Natural killer cell (primary cell): ENCODE measurements around the gene MDH2. TPM values are rescaled to one million over a fixed set of nuclear protein-coding genes. Genes with fewer than 3 reads are reported as not detected.

Source experiments
- ATAC-seq, 3 donors: fragments of 150-1000 bp in 2 of 3; fragments of 200-7000 bp in 1 of 3; cut with Tn5 transposase; 1 replicate in 1 of 3; 2 replicates in 2 of 3; pipeline ENCODE4 v1.10.0; 2021; ENCODE audit warnings: mild to moderate bottlenecking in 2 of 3, moderate library complexity in 2 of 3
- DNase-seq, 2 donors: peaks; one replicate each; pipeline versions ENCODE4 v3.0.0 to v3.0.0-alpha.2; 2013 to 2021; ENCODE audit warnings: mixed read lengths in 1 of 2
- H3K27ac ChIP-seq: one replicate; pipeline ENCODE4 v1.5.1; 2013; ENCODE audit warnings: mild to moderate bottlenecking, low read length
- H3K27me3 ChIP-seq: one replicate; pipeline ENCODE4 v1.6.1; 2013; ENCODE audit warnings: low read length; ENCODE audit not compliant: control insufficient read depth, insufficient read depth
- H3K36me3 ChIP-seq: one replicate; pipeline ENCODE4 v1.6.1; 2013; ENCODE audit warnings: low read length; ENCODE audit not compliant: control insufficient read depth, insufficient read depth
- H3K4me1 ChIP-seq: one replicate; pipeline ENCODE4 v1.6.1; 2013; ENCODE audit warnings: low read length; ENCODE audit not compliant: control insufficient read depth, insufficient read depth
- H3K4me3 ChIP-seq: one replicate; pipeline ENCODE4 v1.5.1; 2013; ENCODE audit warnings: low read length
- H3K9me3 ChIP-seq: one replicate; pipeline ENCODE4 v1.6.1; 2013; ENCODE audit warnings: low read length; ENCODE audit not compliant: control insufficient read depth, insufficient read depth
- H3K27ac Mint-ChIP-seq, 2 donors: one replicate each; pipeline ENCODE4 v1.8.0; 2022; ENCODE audit warnings: mild to moderate bottlenecking in 2 of 2, mixed read lengths in 2 of 2, moderate library complexity in 1 of 2
- H3K27me3 Mint-ChIP-seq, 2 donors: one replicate each; pipeline ENCODE4 v1.8.0; 2022; ENCODE audit warnings: low read depth in 2 of 2, mixed read lengths in 2 of 2
- H3K36me3 Mint-ChIP-seq: one replicate; pipeline ENCODE4 v1.8.0; 2022; ENCODE audit warnings: mixed read lengths
- H3K4me1 Mint-ChIP-seq, 2 donors: one replicate each; pipeline ENCODE4 v1.8.0; 2022; ENCODE audit warnings: mixed read lengths in 2 of 2
- H3K4me3 Mint-ChIP-seq: one replicate; pipeline ENCODE4 v1.8.0; 2022; ENCODE audit warnings: mild to moderate bottlenecking, moderate library complexity, mixed read lengths
- H3K9me3 Mint-ChIP-seq, 2 donors: one replicate each; pipeline ENCODE4 v1.8.0; 2022; ENCODE audit warnings: mixed read lengths in 2 of 2
- CTCF ChIP-seq: fragments of 200-600 bp; IDR thresholded peaks from one replicate; pipeline ENCODE4 v1.8.0; 2022; ENCODE audit warnings: antibody characterized with exemption
- WGBS: methylation state at CpG from one replicate; pipeline ENCODE4 v1.1.7; 2013; ENCODE audit warnings: missing lambda C conversion rate; ENCODE audit not compliant: insufficient coverage; 5-methylcytosine and 5-hydroxymethylcytosine counted together
- intact Hi-C: fragments of 100-400 bp; cut with micrococcal nuclease; formaldehyde crosslinking; loops from one replicate; pipeline ENCODE4 v1.14.2; 2022
- total RNA-seq, 4 donors: library from RNA; stranded (reverse); fragments of 120-200 nt in 1 of 4; gene quantifications; one replicate each; pipeline versions ENCODE4 v1.2.3 to v1.2.4, GENCODE V29; 2013 to 2022

Gene MDH2
- total RNA-seq, 3 donors from 2014 or later (not counting 1 experiment from before 2014, with no cell fraction given), result 75.9 to 95.0 (median 93.9) TPM

- no peaks in the 10 kb centered on the region for H3K9me3 Mint-ChIP-seq
- no peaks in the 10 kb centered on the region for H3K36me3 ChIP-seq
- DNase-seq (no peak), ATAC-seq (no peak)
- no peak overlapping the region for H3K4me3 Mint-ChIP-seq
- H3K4me1 ChIP-seq, result no peaks in the 10 kb centered on the region
- no peaks in the 10 kb centered on the region for H3K9me3 ChIP-seq
- 97% methylated on average over 45 of the region's 45 CpGs for WGBS
- H3K27ac ChIP-seq, result no peak overlapping the region
- intact Hi-C loops, result no loop called here
- H3K4me1 Mint-ChIP-seq, result peaks cover 5 to 6% of the 10 kb centered on the region in 2 donors
- no peak overlapping the region for H3K4me3 ChIP-seq
- no peaks in the 10 kb centered on the region for H3K27me3 ChIP-seq
- H3K36me3 Mint-ChIP-seq, result no peaks in the 10 kb centered on the region
- TF ChIP-seq CTCF, result no peak
- H3K27ac Mint-ChIP-seq, result no peak overlapping the region
- H3K27me3 Mint-ChIP-seq, result no peaks in the 10 kb centered on the region
Observed at GRCh38 chr7:76073335-76073990, 25.6 kb downstream of the MDH2 start.

- intact Hi-C loops, result no loop called here
- H3K36me3 Mint-ChIP-seq, result no peaks in the 10 kb centered on the region
- H3K4me1 Mint-ChIP-seq, result peaks cover 5 to 6% of the 10 kb centered on the region in 2 donors
Observed at GRCh38 chr7:76074306-76074971, 26.5 kb downstream of the MDH2 start.

GRCh38 chr7:76074972-76075370 lies 27.1 kb downstream of the MDH2 start:
- TF ChIP-seq CTCF, result no peak
- Mint-ChIP-seq H3K27ac (no peak overlapping the region), H3K27me3 (no peaks in the 10 kb centered on the region), H3K36me3 (no peaks in the 10 kb centered on the region), H3K9me3 (no peaks in the 10 kb centered on the region), H3K4me3 (no peak overlapping the region), H3K4me1 (peaks cover 6 to 7% of the 10 kb centered on the region in 2 donors)
- Histone ChIP-seq H3K9me3 (no peaks in the 10 kb centered on the region), H3K4me3 (no peak overlapping the region), H3K27me3 (no peaks in the 10 kb centered on the region), H3K36me3 (no peaks in the 10 kb centered on the region), H3K27ac (no peak overlapping the region), H3K4me1 (no peaks in the 10 kb centered on the region)
- DNase-seq (no peak), ATAC-seq (no peak)
- intact Hi-C loops, result no loop called here
- 95% methylated on average over 4 of the region's 4 CpGs for WGBS

More at GRCh38 chr7:76074306-76074971, 26.5 kb downstream of the MDH2 start:
- Histone ChIP-seq H3K9me3 (no peaks in the 10 kb centered on the region), H3K27ac (no peak overlapping the region), H3K27me3 (no peaks in the 10 kb centered on the region), H3K4me1 (no peaks in the 10 kb centered on the region), H3K4me3 (no peak overlapping the region), H3K36me3 (no peaks in the 10 kb centered on the region)
- Mint-ChIP-seq H3K27ac (no peak overlapping the region), H3K27me3 (no peaks in the 10 kb centered on the region), H3K4me3 (no peak overlapping the region), H3K9me3 (no peaks in the 10 kb centered on the region)
- no peak for ATAC-seq
- no peak for DNase-seq
- 97% methylated on average over 35 of the region's 35 CpGs for WGBS
- TF ChIP-seq CTCF, result no peak
